Stimulated activated CD8-positive, alpha-beta memory T cell treated with anti-CD3 and anti-CD28 coated beads, Interleukin-4, amount 100 ng/mL, for 48 hours (primary cell): ENCODE measurements around the gene NEK6.

Experiments used
- DNase-seq: peaks from one replicate; pipeline ENCODE4 v3.0.0-alpha.2; 2020

Gene NEK6

GRCh38 chr9:124346347-124347163, 88.8 kb downstream of the NEK6 start:
- no peak for DNase-seq

DNA sequence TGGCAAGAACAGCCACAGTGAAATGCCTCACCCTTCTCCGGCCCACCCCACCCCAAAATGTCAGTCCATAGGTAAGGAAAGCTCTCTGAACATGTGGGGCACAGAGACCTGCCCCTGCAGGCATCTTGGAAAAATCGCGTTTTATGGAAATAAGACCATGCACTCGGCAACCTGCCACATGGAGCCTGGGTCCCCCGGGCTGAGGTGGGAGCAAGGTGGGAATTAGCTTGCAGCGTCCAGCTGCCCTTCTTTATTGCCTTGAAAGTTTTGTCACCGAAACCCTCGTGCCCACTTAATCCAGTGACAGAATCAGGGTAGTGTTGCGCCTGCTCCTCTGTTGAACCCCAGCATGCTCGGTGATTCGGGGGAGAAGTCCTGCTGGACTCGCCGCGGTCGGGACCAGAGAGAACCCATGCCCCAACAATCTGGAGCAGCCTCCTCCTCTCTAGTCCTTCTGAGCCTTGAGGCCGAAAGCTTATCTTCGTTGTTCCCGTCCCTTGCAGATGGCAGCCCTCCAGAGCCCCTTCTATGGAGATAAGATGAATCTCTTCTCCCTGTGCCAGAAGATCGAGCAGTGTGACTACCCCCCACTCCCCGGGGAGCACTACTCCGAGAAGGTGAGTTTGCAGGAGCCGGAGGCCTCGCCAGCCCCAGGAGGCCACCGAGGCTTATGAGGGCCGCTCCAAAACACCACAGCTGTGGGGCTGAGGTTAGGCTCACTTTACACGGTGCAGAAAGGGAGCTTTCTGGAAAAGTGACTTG, 89.6 kb downstream of the NEK6 start:
- no peak for DNase-seq

GRCh38 chr9:124347968-124348358, 90.2 kb downstream of the NEK6 start:
- DNase-seq, result no peak

- DNase-seq, result no peak
Observed at GRCh38 chr9:124348363-124348762, 90.6 kb downstream of the NEK6 start.

- DNase-seq, result no peak
Observed at GRCh38 chr9:124348831-124349230, 91.1 kb downstream of the NEK6 start.

GRCh38 chr9:124349267-124349666, 91.5 kb downstream of the NEK6 start:
- no peak for DNase-seq

GRCh38 chr9:124349675-124350493, 92.1 kb downstream of the NEK6 start:
- no peak for DNase-seq

GRCh38 chr9:124350494-124351263, 92.9 kb downstream of the NEK6 start:
- DNase-seq, result no peak

- DNase-seq, result no peak
Observed at GRCh38 chr9:124351672-124352468, 94.1 kb downstream of the NEK6 start.

DNA sequence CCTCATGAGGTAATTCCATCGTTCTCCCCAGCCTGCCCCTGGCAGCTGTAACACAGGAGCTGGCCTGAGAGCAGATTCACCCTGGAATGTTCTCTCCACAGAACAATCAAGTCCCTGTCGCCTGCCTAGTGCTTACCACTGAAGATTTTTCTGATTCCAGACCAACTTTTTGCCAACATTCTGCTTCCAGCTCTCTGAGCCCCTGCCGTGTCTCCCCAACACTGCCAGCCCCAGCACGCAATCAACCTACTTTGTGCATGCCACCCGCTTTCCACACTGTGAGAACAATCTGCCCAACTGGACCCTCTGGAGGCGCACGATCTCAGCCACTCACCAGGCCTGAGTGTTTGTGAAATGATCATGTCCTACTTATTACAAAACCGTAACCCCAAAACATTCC, 94.9 kb downstream of the NEK6 start:
- no peak for DNase-seq

- DNase-seq, result no peak
Observed at GRCh38 chr9:124353166-124353768, 95.5 kb downstream of the NEK6 start.

DNA sequence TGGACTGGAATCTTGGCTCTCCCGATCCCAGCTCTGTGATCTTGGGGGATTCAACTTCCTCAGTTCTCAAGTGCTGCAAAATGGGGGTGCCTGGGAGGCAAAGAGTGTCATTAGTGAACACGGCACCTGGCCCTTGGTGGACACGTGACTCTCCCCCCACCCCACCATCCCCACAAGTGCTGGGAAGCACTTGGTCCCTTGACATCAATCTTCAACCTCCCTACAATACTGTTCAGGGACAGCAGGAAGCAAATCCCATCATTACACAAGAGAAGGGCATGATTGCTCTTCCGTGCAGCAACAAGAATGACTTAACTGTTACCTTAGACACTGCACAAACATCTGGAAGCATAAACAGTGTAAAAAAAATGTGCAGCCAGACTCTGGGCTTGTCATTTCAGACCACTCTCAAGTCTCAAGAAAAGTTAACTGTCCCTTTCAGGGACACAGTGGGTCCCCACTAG, 96.1 kb downstream of the NEK6 start:
- DNase-seq, result no peak

DNA sequence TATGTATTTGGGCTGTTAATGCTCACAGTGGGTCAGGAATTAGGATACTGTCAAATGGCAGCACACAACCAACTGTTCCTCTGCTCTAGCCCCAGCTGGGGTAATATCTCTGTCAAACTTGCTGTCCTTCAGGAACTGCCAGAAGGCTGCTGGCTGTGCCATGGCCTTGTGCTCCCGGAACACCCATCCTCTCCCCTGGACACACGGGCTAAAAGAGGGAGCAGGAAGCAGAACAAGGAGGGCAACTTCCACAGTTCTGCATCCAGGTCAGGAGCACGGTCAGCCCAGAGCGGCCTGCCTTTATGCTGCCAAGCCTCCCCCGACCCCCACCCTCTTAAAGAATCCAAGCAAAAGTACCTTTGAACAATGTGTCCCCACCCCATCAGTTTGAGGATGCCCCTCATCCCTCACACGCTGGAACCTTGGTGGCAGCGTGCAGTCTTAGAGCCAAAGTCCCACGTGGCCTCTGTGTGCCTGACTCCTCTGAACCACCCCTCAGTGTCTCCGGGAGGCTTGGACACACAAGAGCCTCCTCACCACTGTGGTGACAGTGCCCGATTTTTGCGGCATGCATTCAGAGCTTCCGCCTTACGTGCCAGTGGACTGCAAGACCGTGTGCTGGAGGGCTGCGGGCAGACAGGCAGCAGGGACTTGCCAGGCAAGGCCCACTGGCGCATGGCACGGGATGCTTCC, 96.7 kb downstream of the NEK6 start:
- no peak for DNase-seq

DNA sequence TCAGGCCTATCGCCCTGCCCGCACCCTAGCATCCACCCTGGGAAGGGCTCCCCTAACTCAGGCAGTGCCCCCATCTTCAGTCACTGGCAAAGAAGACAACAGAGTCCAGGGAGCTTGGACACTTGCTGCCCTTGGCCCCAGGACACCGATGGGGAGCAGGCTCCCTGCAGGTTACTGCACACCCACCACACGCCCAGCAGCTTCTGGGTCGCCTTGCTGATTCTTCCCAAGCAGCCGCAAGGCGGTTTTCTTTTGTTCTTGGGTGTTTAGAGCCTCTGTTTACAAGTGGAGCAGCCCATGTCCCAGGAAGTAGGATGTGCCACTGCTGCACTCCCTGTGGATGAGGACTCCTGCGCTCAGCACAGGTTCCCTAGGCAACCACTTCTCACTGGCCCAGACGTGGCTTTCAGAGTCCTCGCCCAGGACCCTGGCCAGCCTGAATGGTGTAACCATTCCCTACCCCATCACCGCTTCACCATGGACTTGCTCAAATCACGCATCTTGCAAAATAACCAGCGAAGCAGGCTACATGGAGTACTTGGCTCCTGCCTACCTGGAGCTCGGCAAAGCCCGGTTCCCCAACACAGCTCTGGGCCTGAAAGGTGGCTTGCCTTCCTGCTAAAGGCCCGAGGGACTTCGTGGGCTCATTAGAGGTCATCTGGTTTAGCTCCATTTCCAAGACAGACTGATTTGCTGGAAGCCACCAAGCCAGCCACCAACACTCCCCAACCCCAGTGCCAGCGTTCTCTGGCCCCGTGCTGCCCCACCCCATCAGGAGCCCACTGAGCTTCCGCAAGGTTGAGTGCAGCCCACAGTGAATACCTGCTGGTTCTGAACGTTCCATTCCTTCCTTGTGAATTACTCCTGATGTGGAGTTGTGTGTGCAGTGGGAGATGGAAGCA, 97.5 kb downstream of the NEK6 start:
- DNase-seq, result no peak

GRCh38 chr9:124355941-124356744, 98.4 kb downstream of the NEK6 start:
- no peak for DNase-seq

GRCh38 chr9:124356745-124357390, 99.1 kb downstream of the NEK6 start:
- no peak for DNase-seq

- no peak for DNase-seq
Observed at GRCh38 chr9:124357721-124358361, 100.1 kb downstream of the NEK6 start.

GRCh38 chr9:124358631-124359030, 100.9 kb downstream of the NEK6 start:
- DNase-seq, result no peak
